Body of pancreas (tissue), 4 donors: Measurements from ENCODE around the gene SLC23A3. TPM values are rescaled to one million over a fixed set of nuclear protein-coding genes. Genes with fewer than 3 reads are reported as not detected.

Source experiments
- ATAC-seq: fragments of 150-250 bp; one replicate; pipeline ENCODE4 v1.9.1; 2016
- DNase-seq, 4 donors: peaks; one replicate each; pipeline ENCODE4 v3.0.0-alpha.2; 2019
- H3K27ac ChIP-seq, 4 donors: fragments of 200-600 bp; sonication (generic); 1 replicate in 3 of 4; 2 replicates in 1 of 4; pipeline versions ENCODE4 v1.5.1 to v1.6.1; 2016 to 2019; ENCODE audit warnings: mild to moderate bottlenecking in 1 of 4, mixed read lengths in 1 of 4, moderate library complexity in 1 of 4
- H3K27me3 ChIP-seq, 2 donors: fragments of 200-600 bp; sonication (generic); one replicate each; pipeline ENCODE4 v1.6.0; 2016; ENCODE audit warnings: mild to moderate bottlenecking in 1 of 2
- H3K36me3 ChIP-seq, 2 donors: fragments of 200-600 bp; sonication (generic); replicated peaks in 1 of 2; 2 replicates each; pipeline ENCODE4 v1.5.1; 2016; ENCODE audit warnings: low read depth in 2 of 2; ENCODE audit not compliant: insufficient read depth in 1 of 2
- H3K4me1 ChIP-seq: fragments of 200-600 bp; sonication (generic); one replicate; pipeline ENCODE4 v1.6.0; 2016
- H3K4me3 ChIP-seq, 2 donors: fragments of 200-600 bp; sonication (generic); 1 replicate in 1 of 2; 2 replicates in 1 of 2; pipeline ENCODE4 v1.5.1; 2016 to 2019
- H3K9me3 ChIP-seq, 3 donors: fragments of 200-600 bp; sonication (generic); 1 replicate in 2 of 3; 2 replicates in 1 of 3; pipeline ENCODE4 v1.5.1; 2016
- POLR2A ChIP-seq, 3 donors: fragments of 450-650 bp; IDR thresholded peaks; one replicate each; pipeline ENCODE4 v1.6.1; 2016; ENCODE audit warnings: antibody characterized with exemption in 3 of 3, mild to moderate bottlenecking in 2 of 3
- WGBS, 2 donors: methylation state at CpG; one replicate each; pipeline ENCODE4 v1.1.5; 2017; 5-methylcytosine and 5-hydroxymethylcytosine counted together
- intact Hi-C: fragments of 100-400 bp; cut with DNase I; formaldehyde crosslinking; loops from one replicate; pipeline ENCODE4 v1.15.1; 2023
- total RNA-seq, 2 donors: library from RNA; depleted of rRNA; stranded (reverse); fragments of >200 nt; gene quantifications; one replicate each; pipeline ENCODE4 v1.1.0, GENCODE V29; 2016
- TF ChIP-seq, protein P1 (sequence below), 7 experiments: fragments of 450-650 bp in 4 of 7; fragments of 200-600 bp in 3 of 7; sonication (generic) in 3 of 7; IDR thresholded peaks; one replicate each; pipeline ENCODE4 v1.5.1; 2016 to 2019; ENCODE audit warnings: antibody characterized with exemption in 7 of 7

The SLC23A3 gene
- total RNA-seq, 2 donors from 2014 or later = 3.1 to 8.2 TPM

DNA sequence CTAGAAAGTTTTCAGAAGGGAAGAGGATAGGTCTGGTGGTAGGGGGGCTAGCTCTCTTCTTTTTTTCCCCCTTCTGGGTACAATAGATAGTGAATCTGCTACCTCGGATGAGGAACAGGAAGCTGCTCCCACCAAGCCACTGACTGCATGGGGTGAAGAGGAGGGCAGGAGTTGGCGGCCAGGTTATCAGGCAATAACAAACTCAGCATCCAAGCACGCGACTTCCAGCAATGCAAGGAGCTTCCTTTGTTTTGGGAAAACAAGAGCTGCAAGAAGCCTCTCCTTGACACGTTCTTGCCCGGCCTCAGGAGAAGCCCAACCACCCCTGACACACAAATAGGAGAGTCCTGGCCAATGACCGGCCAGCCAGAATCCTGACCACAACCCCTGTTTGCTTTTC, 41.4 kb downstream of the SLC23A3 start:
- H3K27ac ChIP-seq = no peak overlapping the region
- TF ChIP-seq, protein P1, sequence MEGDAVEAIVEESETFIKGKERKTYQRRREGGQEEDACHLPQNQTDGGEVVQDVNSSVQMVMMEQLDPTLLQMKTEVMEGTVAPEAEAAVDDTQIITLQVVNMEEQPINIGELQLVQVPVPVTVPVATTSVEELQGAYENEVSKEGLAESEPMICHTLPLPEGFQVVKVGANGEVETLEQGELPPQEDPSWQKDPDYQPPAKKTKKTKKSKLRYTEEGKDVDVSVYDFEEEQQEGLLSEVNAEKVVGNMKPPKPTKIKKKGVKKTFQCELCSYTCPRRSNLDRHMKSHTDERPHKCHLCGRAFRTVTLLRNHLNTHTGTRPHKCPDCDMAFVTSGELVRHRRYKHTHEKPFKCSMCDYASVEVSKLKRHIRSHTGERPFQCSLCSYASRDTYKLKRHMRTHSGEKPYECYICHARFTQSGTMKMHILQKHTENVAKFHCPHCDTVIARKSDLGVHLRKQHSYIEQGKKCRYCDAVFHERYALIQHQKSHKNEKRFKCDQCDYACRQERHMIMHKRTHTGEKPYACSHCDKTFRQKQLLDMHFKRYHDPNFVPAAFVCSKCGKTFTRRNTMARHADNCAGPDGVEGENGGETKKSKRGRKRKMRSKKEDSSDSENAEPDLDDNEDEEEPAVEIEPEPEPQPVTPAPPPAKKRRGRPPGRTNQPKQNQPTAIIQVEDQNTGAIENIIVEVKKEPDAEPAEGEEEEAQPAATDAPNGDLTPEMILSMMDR (IDR thresholded peaks at IDR 0.05) = no peak
- TF ChIP-seq POLR2A (IDR thresholded peaks at IDR 0.05) = no peak
- no peaks in the 10 kb centered on the region for H3K36me3 ChIP-seq
- H3K27me3 ChIP-seq = no peaks in the 10 kb centered on the region
- intact Hi-C loops = no loop called here
- 77 to 95% methylated on average over 7 of the region's 7 CpGs for WGBS, 2 donors
- ATAC-seq (no peak), DNase-seq (no peak)
- H3K4me1 ChIP-seq = peaks cover 44% of the 10 kb centered on the region
- H3K9me3 ChIP-seq = no peaks in the 10 kb centered on the region
- no peak overlapping the region for H3K4me3 ChIP-seq

DNA sequence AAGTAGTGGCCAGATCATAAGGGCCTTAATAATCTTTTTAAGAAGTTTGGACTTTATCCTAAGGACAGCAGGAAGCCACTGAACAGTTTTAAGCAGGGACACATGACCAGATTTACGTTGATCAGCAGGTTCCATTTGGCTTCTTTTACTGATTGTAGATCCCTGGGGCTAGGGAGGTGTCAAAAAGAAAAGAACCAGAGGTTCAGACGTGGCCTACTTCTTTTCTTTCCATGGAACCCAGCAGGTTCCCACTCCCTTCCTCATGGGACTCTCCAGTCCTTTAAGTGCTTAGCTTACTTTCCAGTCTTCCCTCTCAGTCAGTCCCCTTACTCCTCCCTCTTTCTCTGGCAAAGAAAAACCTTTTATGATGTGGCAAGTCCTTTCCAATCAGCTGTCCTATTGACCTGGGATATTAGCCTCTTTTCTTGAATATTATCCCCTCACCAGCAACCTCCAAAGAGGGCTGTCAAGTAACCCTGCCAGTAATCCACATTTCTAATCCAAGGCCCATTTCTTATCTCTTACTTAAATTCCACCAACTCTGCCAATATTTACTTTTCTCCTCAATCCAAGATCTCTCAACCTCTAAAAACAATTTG, 42.7 kb downstream of the SLC23A3 start:
- ATAC-seq (no peak), DNase-seq (no peak)
- 41 to 42% methylated on average over 2 of the region's 2 CpGs for WGBS, 2 donors
- H3K4me3 ChIP-seq = no peak overlapping the region
- intact Hi-C loops = no loop called here
- peak overlapping the region in 1 of 4 donors; percentile 26 for H3K27ac ChIP-seq
- H3K4me1 ChIP-seq = peaks cover 56% of the 10 kb centered on the region
- H3K36me3 ChIP-seq = no peaks in the 10 kb centered on the region
- TF ChIP-seq, protein P1 (IDR thresholded peaks at IDR 0.05) = no peak
- no peak for TF ChIP-seq POLR2A (IDR thresholded peaks at IDR 0.05)
- no peaks in the 10 kb centered on the region for H3K27me3 ChIP-seq
- no peaks in the 10 kb centered on the region for H3K9me3 ChIP-seq

DNA sequence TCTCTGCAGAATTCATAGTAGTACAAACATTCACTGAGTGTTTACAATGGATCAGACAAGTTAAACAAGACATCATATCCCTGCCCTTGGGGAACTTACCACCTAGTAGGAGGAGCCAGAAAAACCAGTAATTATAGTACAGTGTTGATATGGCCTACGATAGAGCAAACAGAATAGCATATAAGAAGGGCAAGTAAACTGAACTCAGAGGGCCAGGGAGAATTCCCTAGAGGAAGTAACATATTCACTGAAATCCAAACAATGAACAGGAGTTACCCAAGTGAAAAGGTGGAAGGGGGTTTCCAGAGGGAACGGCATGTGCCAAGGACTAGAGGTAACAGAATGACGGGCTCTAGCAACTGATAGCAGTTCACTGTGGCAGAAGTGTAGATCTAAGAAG, 43.3 kb downstream of the SLC23A3 start:
- no peaks in the 10 kb centered on the region for H3K36me3 ChIP-seq
- peak overlapping the region in 1 of 4 donors; percentile 26 for H3K27ac ChIP-seq
- peaks cover 61% of the 10 kb centered on the region for H3K4me1 ChIP-seq
- intact Hi-C loops = no loop called here
- no peaks in the 10 kb centered on the region for H3K9me3 ChIP-seq
- DNase-seq (peak in 3 of 4 donors; percentile 21 to 43 (median 37)), ATAC-seq (peak; percentile 45)
- H3K4me3 ChIP-seq = no peak overlapping the region
- no peak for TF ChIP-seq POLR2A (IDR thresholded peaks at IDR 0.05)
- TF ChIP-seq, protein P1 (IDR thresholded peaks at IDR 0.05) = no peak
- no peaks in the 10 kb centered on the region for H3K27me3 ChIP-seq
- 20 to 31% methylated on average over 3 of the region's 3 CpGs for WGBS, 2 donors

DNA sequence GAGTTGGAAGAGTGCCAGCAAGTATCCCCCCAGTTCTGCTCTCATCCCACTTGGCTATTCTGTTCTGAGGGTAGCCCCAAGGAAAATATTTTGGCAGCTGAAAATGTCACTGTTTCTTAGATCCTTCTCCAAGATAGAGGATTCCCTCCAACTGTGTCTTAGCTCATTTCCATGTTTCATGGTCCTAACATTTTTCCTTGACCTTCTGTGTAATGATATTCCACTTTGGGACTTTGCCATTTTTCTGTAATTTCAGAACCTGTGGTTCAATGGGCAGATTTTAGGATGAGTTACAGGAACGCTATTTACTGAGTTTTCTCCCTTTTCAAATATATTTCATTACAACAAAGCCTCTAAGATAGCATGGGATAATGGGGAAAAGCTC, 44.0 kb downstream of the SLC23A3 start:
- ATAC-seq = no peak

More for the DNA sequence above, 44.0 kb downstream of the SLC23A3 start:
- Histone ChIP-seq H3K36me3 (no peaks in the 10 kb centered on the region), H3K27ac (no peak overlapping the region), H3K9me3 (no peaks in the 10 kb centered on the region), H3K27me3 (no peaks in the 10 kb centered on the region), H3K4me1 (peaks cover 61% of the 10 kb centered on the region), H3K4me3 (no peak overlapping the region)
- TF ChIP-seq, protein P1 (IDR thresholded peaks at IDR 0.05) = no peak
- TF ChIP-seq POLR2A (IDR thresholded peaks at IDR 0.05) = no peak
- intact Hi-C loops = no loop called here
- no peak for DNase-seq
- 68 to 79% methylated on average over 1 of the region's 1 CpG for WGBS, 2 donors
